HEK293 (cell line): ENCODE measurements around the gene TRPM2.

Source experiments
- CTCF ChIA-PET: fragments of 350-600 bp; formaldehyde crosslinking; extraction: SDS; loops from one replicate; lab custom pipeline; 2021; ENCODE audit warnings: antibody characterized with exemption; lab: Yijun Ruan, JAX
- POLR2A ChIA-PET: fragments of 300-600 bp; formaldehyde crosslinking; extraction: SDS; loops from one replicate; lab custom pipeline; 2020; ENCODE audit warnings: antibody characterized with exemption, inconsistent platforms; lab: Yijun Ruan, JAX
- H3K27ac ChIP-seq: fragments of 200-500 bp; sonication (Bioruptor generic); 2 replicates; pipeline ENCODE4 v1.5.1; 2014; ENCODE audit warnings: low read depth, low read length, control low read depth, inconsistent platforms; ENCODE audit errors: extremely low read depth
- H3K36me3 ChIP-seq, 2 experiments: fragments of 200-500 bp in 1 of 2; sonication (Bioruptor generic) in 1 of 2; 1 replicate in 1 of 2; 2 replicates in 1 of 2; pipeline ENCODE4 v1.5.1; 2014 to 2017; ENCODE audit warnings: inconsistent platforms in 2 of 2, low read length in 2 of 2; ENCODE audit not compliant: control insufficient read depth in 2 of 2, insufficient read depth in 1 of 2
- H3K4me1 ChIP-seq: fragments of 200-500 bp; sonication (Bioruptor generic); 2 replicates; pipeline ENCODE4 v1.5.1; 2014; ENCODE audit warnings: mild to moderate bottlenecking, low read length, inconsistent platforms; ENCODE audit not compliant: control insufficient read depth, insufficient read depth
- H3K4me3 ChIP-seq: 2 replicates; pipeline ENCODE4 v1.5.1; 2011; ENCODE audit warnings: low read depth, mild to moderate bottlenecking, control low read depth, low read length, moderate library complexity
- H3K9me3 ChIP-seq: fragments of 200-500 bp; sonication (Bioruptor generic); 2 replicates; pipeline ENCODE4 v1.5.1; 2014; ENCODE audit warnings: low read depth, low read length, inconsistent platforms; ENCODE audit not compliant: control insufficient read depth, insufficient read depth
- KLF1 ChIP-seq: fragments of 450-650 bp; formaldehyde crosslinking; IDR thresholded peaks from 2 replicates; pipeline ENCODE4 v1.5.1; 2016; ENCODE audit warnings: missing biosample characterization, missing genetic modification characterization
- MEIS1 ChIP-seq: sonication (generic); formaldehyde crosslinking; IDR thresholded peaks from 2 replicates; pipeline ENCODE4 v1.8.1; 2022; ENCODE audit warnings: missing genetic modification reagents, mild to moderate bottlenecking, borderline replicate concordance
- OVOL3 ChIP-seq: fragments of 450-650 bp; formaldehyde crosslinking; IDR thresholded peaks from 2 replicates; pipeline ENCODE4 v1.5.1; 2016; ENCODE audit warnings: missing biosample characterization, missing genetic modification characterization
- REPIN1 ChIP-seq: fragments of 450-650 bp; formaldehyde crosslinking; IDR thresholded peaks from 2 replicates; pipeline ENCODE4 v1.5.1; 2017; ENCODE audit warnings: missing biosample characterization, missing genetic modification characterization, low read depth
- SCRT1 ChIP-seq: fragments of 450-650 bp; formaldehyde crosslinking; IDR thresholded peaks from 2 replicates; pipeline ENCODE4 v1.5.1; 2016; ENCODE audit warnings: missing biosample characterization, missing genetic modification characterization, borderline replicate concordance
- ZBTB1 ChIP-seq: fragments of 450-650 bp; formaldehyde crosslinking; IDR thresholded peaks from 2 replicates; pipeline ENCODE4 v1.5.1; 2016; ENCODE audit warnings: missing biosample characterization, missing genetic modification characterization
- ZBTB7A ChIP-seq: fragments of 450-650 bp; formaldehyde crosslinking; IDR thresholded peaks from 2 replicates; pipeline ENCODE4 v1.5.1; 2016; ENCODE audit warnings: low read depth, missing biosample characterization, missing genetic modification characterization
- ZBTB8A ChIP-seq: fragments of 450-650 bp; formaldehyde crosslinking; IDR thresholded peaks from 2 replicates; pipeline ENCODE4 v1.5.1; 2016; ENCODE audit warnings: missing biosample characterization, missing genetic modification characterization
- ZFP37 ChIP-seq: fragments of 450-650 bp; formaldehyde crosslinking; IDR thresholded peaks from 2 replicates; pipeline ENCODE4 v1.5.1; 2016; ENCODE audit warnings: missing biosample characterization, missing genetic modification characterization
- ZNF549 ChIP-seq: fragments of 450-650 bp; IDR thresholded peaks from 2 replicates; pipeline ENCODE4 v1.5.1; 2018; ENCODE audit warnings: missing biosample characterization, missing genetic modification characterization, mild to moderate bottlenecking, inconsistent platforms, moderate library complexity
- ZNF701 ChIP-seq: fragments of 450-650 bp; formaldehyde crosslinking; IDR thresholded peaks from 2 replicates; pipeline ENCODE4 v1.5.1; 2016; ENCODE audit warnings: missing biosample characterization, missing genetic modification characterization
- ZNF843 ChIP-seq: fragments of 450-650 bp; formaldehyde crosslinking; IDR thresholded peaks from 2 replicates; pipeline ENCODE4 v1.5.1; 2016; ENCODE audit warnings: missing biosample characterization, missing genetic modification characterization
- TF ChIP-seq, protein P1 (sequence below): fragments of 450-650 bp; formaldehyde crosslinking; IDR thresholded peaks from 2 replicates; pipeline ENCODE4 v1.5.1; 2016; ENCODE audit warnings: missing biosample characterization, missing genetic modification characterization
- TF ChIP-seq, protein P2 (sequence below): fragments of 450-650 bp; formaldehyde crosslinking; IDR thresholded peaks from 2 replicates; pipeline ENCODE4 v1.5.1; 2016; ENCODE audit warnings: missing biosample characterization, missing genetic modification characterization
- TF ChIP-seq, protein P3 (sequence below): fragments of 450-650 bp; formaldehyde crosslinking; IDR thresholded peaks from 2 replicates; pipeline ENCODE4 v1.5.1; 2016; ENCODE audit warnings: missing biosample characterization, missing genetic modification characterization
- TF ChIP-seq, protein P4 (sequence below): fragments of 450-650 bp; formaldehyde crosslinking; IDR thresholded peaks from 2 replicates; pipeline ENCODE4 v1.5.1; 2016; ENCODE audit warnings: missing biosample characterization, missing genetic modification characterization

The TRPM2 gene

DNA sequence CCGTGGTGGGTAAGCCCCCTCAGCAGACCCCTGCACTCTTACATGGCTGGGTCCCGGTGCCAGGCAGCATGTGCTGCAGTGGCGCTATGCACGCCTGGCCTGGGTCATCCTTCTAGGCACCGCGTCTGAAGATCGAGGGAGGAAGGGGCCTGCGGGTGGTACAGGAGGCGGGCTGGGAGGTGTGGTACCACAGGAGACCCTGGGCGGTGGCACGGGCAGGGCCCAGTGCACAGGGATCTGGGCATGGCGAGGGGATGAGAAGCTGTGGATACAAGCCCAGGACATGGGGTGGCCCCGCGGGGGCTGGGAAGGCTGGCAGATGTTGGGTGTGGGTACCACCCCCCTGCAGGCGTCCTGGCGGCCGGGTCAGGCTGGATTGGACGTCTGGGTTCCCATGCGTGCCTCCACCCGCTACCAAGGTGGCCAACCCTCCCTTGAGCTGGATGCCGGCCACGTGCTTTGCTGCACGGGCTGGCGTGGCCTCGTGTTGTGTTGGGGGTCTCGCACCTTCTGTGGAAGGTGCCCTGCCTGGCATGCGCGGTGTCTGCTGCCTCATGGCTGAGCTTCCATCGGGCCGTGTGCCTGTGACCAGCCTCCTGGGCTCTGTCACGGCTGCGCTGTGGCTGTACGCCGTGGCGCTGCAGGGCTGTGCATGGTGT is 33.9 kb upstream of the TRPM2 start:
- CTCF ChIA-PET: interaction anchor here (1.2 kb wide), 1 partner anchor 10 kb away, joined by 3 read pairs; no protein-coding TSS in a partner anchor
- peaks cover 3 to 93% of the 10 kb centered on the region in 2 experiments; a peak in 2 of 3 replicates for H3K36me3 ChIP-seq

DNA sequence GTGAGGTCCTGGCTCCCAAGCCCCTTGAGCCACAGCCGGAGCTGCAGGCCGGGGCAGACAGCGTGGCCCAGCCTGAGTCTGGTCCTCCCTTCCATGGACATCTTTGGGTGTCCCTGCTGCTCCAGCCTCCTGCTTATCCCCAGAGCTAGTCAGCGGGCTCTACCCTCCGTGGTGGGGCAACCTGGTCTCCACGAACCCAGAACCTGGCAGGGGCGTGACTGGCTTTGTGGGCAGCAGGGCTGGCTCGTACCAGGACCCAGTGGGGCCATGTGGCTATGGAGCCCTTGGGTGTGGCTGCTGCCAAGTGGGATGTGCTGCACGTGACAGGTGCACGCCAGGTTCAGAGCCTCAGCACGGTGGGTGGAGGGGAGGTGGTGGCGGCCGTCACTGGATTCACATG is 32.6 kb upstream of the TRPM2 start:
- Histone ChIP-seq H3K27ac (no peak overlapping the region), H3K4me3 (no peak overlapping the region), H3K9me3 (no peaks in the 10 kb centered on the region), H3K36me3 (peaks cover 3 to 93% of the 10 kb centered on the region in 2 experiments; a peak in 2 of 3 replicates), H3K4me1 (no peaks in the 10 kb centered on the region)
- CTCF ChIA-PET: interaction anchor here (1.2 kb wide), 1 partner anchor 11 kb away, joined by 3 read pairs; no protein-coding TSS in a partner anchor
- TF ChIP-seq ZNF701 (tag by site-specific recombination) (no peak), ZNF549 (no peak)
- TF ChIP-seq, protein P1, sequence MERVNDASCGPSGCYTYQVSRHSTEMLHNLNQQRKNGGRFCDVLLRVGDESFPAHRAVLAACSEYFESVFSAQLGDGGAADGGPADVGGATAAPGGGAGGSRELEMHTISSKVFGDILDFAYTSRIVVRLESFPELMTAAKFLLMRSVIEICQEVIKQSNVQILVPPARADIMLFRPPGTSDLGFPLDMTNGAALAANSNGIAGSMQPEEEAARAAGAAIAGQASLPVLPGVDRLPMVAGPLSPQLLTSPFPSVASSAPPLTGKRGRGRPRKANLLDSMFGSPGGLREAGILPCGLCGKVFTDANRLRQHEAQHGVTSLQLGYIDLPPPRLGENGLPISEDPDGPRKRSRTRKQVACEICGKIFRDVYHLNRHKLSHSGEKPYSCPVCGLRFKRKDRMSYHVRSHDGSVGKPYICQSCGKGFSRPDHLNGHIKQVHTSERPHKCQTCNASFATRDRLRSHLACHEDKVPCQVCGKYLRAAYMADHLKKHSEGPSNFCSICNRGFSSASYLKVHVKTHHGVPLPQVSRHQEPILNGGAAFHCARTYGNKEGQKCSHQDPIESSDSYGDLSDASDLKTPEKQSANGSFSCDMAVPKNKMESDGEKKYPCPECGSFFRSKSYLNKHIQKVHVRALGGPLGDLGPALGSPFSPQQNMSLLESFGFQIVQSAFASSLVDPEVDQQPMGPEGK: no peak
- POLR2A ChIA-PET: no interaction called here

More for the DNA sequence above, 33.9 kb upstream of the TRPM2 start:
- Histone ChIP-seq H3K9me3 (no peaks in the 10 kb centered on the region), H3K4me1 (no peaks in the 10 kb centered on the region), H3K4me3 (no peak overlapping the region), H3K27ac (no peak overlapping the region)
- TF ChIP-seq ZFP37 (tag by site-specific recombination) (no peak), OVOL3 (no peak), ZBTB7A (tag by site-specific recombination) (no peak), ZBTB1 (no peak), SCRT1 (no peak), ZBTB8A (tag by site-specific recombination) (no peak)
- TF ChIP-seq, protein P2, sequence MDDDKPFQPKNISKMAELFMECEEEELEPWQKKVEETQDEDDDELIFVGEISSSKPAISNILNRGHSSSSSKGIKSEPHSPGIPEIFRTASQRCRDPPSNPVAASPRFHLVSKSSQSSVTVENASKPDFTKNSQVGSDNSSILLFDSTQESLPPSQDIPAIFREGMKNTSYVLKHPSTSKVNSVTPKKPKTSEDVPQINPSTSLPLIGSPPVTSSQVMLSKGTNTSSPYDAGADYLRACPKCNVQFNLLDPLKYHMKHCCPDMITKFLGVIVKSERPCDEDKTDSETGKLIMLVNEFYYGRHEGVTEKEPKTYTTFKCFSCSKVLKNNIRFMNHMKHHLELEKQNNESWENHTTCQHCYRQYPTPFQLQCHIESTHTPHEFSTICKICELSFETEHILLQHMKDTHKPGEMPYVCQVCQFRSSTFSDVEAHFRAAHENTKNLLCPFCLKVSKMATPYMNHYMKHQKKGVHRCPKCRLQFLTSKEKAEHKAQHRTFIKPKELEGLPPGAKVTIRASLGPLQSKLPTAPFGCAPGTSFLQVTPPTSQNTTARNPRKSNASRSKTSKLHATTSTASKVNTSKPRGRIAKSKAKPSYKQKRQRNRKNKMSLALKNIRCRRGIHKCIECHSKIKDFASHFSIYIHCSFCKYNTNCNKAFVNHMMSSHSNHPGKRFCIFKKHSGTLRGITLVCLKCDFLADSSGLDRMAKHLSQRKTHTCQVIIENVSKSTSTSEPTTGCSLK (tag by site-specific recombination): no peak
- TF ChIP-seq, protein P3, sequence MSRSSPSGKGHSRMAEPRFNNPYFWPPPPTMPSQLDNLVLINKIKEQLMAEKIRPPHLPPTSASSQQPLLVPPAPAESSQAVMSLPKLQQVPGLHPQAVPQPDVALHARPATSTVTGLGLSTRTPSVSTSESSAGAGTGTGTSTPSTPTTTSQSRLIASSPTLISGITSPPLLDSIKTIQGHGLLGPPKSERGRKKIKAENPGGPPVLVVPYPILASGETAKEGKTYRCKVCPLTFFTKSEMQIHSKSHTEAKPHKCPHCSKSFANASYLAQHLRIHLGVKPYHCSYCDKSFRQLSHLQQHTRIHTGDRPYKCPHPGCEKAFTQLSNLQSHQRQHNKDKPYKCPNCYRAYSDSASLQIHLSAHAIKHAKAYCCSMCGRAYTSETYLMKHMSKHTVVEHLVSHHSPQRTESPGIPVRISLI (tag by site-specific recombination): no peak
- POLR2A ChIA-PET: interaction anchor here (0.8 kb wide), 1 partner anchor 9 kb away, joined by 3 read pairs; no protein-coding TSS in a partner anchor

DNA sequence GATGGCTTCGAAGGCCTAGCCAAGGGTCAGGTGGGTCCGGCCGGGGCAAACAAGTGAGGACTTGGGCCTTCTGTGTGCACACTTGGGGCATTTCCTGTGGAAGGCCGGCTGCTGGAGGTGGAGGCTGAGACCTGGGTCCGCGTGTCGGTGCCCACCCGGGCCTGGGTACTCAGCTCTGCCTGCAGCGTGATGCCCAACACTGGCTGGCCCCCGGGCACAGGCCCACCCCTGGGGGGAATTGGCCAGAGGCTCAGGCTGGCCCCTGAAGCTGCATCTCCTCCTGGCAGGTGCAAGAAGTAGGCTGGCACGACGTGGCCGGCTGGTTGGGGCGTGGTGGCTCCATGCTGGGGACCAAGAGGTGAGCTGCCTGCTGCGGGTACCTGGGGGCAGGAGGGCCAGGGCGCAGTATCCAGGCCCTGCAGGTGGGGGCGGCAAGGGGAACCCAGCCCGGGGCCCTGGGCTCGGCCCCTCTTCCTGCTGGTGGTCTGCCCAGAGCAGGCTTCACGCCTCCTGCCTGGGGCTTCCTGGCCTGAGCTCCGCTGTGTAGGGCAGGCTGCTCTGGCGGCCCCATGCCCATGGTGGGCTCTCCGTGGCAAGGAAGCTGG is 31.5 kb upstream of the TRPM2 start:
- TF ChIP-seq REPIN1 (tag by site-specific recombination): no peak
- no peak for TF ChIP-seq MEIS1 (CRISPR knock-in tag)
- no peak for TF ChIP-seq ZNF843 (tag by site-specific recombination)
- TF ChIP-seq SCRT1: no peak
- TF ChIP-seq, protein P4, sequence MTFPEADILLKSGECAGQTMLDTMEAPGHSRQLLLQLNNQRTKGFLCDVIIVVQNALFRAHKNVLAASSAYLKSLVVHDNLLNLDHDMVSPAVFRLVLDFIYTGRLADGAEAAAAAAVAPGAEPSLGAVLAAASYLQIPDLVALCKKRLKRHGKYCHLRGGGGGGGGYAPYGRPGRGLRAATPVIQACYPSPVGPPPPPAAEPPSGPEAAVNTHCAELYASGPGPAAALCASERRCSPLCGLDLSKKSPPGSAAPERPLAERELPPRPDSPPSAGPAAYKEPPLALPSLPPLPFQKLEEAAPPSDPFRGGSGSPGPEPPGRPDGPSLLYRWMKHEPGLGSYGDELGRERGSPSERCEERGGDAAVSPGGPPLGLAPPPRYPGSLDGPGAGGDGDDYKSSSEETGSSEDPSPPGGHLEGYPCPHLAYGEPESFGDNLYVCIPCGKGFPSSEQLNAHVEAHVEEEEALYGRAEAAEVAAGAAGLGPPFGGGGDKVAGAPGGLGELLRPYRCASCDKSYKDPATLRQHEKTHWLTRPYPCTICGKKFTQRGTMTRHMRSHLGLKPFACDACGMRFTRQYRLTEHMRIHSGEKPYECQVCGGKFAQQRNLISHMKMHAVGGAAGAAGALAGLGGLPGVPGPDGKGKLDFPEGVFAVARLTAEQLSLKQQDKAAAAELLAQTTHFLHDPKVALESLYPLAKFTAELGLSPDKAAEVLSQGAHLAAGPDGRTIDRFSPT (tag by site-specific recombination): no peak
- no peak for TF ChIP-seq KLF1 (tag by site-specific recombination)
- POLR2A ChIA-PET: no interaction called here
- Histone ChIP-seq H3K9me3 (no peaks in the 10 kb centered on the region), H3K4me3 (no peak overlapping the region), H3K36me3 (peaks cover 0 to 92% of the 10 kb centered on the region in 2 experiments; a peak in 2 of 3 replicates), H3K4me1 (no peaks in the 10 kb centered on the region), H3K27ac (no peak overlapping the region)
- CTCF ChIA-PET: interaction anchor here (0.6 kb wide), 1 partner anchor 9 kb away, joined by 3 read pairs; no protein-coding TSS in a partner anchor
